Peyer's patch (tissue), 4 donors: ENCODE results near the gene FUNDC1.

ENCODE experiments used
- CTCF ChIP-seq, 6 experiments: fragments of 450-650 bp in 4 of 6; fragments of 200-600 bp in 2 of 6; sonication (generic) in 1 of 6; IDR thresholded peaks; one replicate each; pipeline ENCODE4 v1.5.1; 2017 to 2019; ENCODE audit warnings: antibody characterized with exemption in 6 of 6, mild to moderate bottlenecking in 3 of 6, moderate library complexity in 1 of 6
- POLR2A ChIP-seq, 2 donors: fragments of 450-650 bp; IDR thresholded peaks; one replicate each; pipeline ENCODE4 v1.5.1; 2017; ENCODE audit warnings: antibody characterized with exemption in 2 of 2, mild to moderate bottlenecking in 2 of 2, moderate library complexity in 2 of 2

DNA sequence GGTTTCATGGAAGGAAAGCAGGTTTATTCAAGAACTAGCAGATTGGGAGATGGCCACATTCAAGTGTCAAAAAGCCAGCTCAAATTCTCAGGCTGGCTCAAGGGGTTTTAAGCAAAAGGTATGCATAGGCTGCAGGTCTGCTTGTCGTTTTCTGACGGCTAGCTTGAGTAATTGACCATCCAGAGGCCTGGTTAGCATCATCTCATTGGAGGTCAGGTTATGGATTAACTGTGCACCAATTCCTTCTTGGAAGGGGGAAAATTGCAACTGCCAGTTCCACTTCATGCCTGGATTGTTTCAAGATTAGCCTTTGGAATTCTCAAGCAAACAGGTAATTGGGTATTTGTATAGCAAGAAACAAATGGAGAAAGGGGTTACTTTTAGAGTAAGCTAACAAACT lies 62.1 kb downstream of the FUNDC1 start:
- no peak for TF ChIP-seq POLR2A (IDR thresholded peaks at IDR 0.05)
- TF ChIP-seq CTCF (IDR thresholded peaks at IDR 0.05), result no peak
